PC-9 (cell line): ENCODE data around the gene CTSG. TPM values are rescaled to one million over a fixed set of nuclear protein-coding genes. Genes with fewer than 3 reads are reported as not detected.

Source experiments
- Bru-seq: library from RNA; stranded (reverse); fragments of 400-500 nt; gene quantifications from one replicate; lab custom pipeline; 2021; lab: Mats Ljungman, UMichigan
- BruChase-seq, 2 experiments: library from RNA; stranded (reverse); fragments of 400-500 nt; gene quantifications; one replicate each; lab custom pipeline; 2021; lab: Mats Ljungman, UMichigan
- BruUV-seq: library from RNA; stranded (reverse); fragments of 400-500 nt; replicated peaks from 2 replicates; lab custom pipeline; 2021; lab: Mats Ljungman, UMichigan
- CTCF ChIA-PET: fragments of 300-600 bp; sonication (Branson Sonifier 250); formaldehyde crosslinking; loops from one replicate; lab custom pipeline; 2022; ENCODE audit warnings: antibody characterized with exemption; lab: Charles Lee
- POLR2A ChIA-PET: fragments of 300-600 bp; sonication (Branson Sonifier 250); formaldehyde crosslinking; loops from one replicate; lab custom pipeline; 2022; ENCODE audit warnings: antibody characterized with exemption; ENCODE audit not compliant: unreplicated experiment; lab: Charles Lee
- DNase-seq, 2 experiments: peaks; one replicate each; pipeline versions ENCODE4 v3.0.0 to v3.0.0-alpha.2; 2015 to 2022; ENCODE audit warnings: mixed read lengths in 1 of 2
- H2AFZ ChIP-seq: fragments of 200-600 bp; sonication (generic); 2 replicates; pipeline ENCODE4 v1.8.1; 2017; ENCODE audit warnings: antibody characterized with exemption
- H3F3A ChIP-seq: fragments of 200-600 bp; sonication (generic); 2 replicates; pipeline ENCODE4 v1.8.1; 2017; ENCODE audit warnings: antibody characterized with exemption, mild to moderate bottlenecking, low read depth; ENCODE audit not compliant: insufficient read depth
- H3K27ac ChIP-seq: fragments of 200-600 bp; sonication (generic); 2 replicates; pipeline ENCODE4 v1.6.1; 2016; ENCODE audit warnings: mixed run types
- H3K27me3 ChIP-seq: fragments of 200-600 bp; sonication (generic); 2 replicates; pipeline ENCODE4 v1.6.1; 2016; ENCODE audit warnings: low read depth, mixed run types; ENCODE audit not compliant: insufficient read depth
- H3K36me3 ChIP-seq: fragments of 200-600 bp; sonication (generic); 2 replicates; pipeline ENCODE4 v1.6.1; 2016; ENCODE audit warnings: low read depth, mixed run types
- H3K4me1 ChIP-seq: fragments of 200-600 bp; sonication (generic); replicated peaks from 2 replicates; pipeline ENCODE4 v1.6.1; 2016; ENCODE audit warnings: mixed run types; ENCODE audit not compliant: insufficient read depth
- H3K4me2 ChIP-seq: fragments of 200-600 bp; sonication (generic); 2 replicates; pipeline ENCODE4 v1.6.1; 2017; ENCODE audit warnings: mixed run types
- H3K4me3 ChIP-seq: fragments of 200-600 bp; sonication (generic); 2 replicates; pipeline ENCODE4 v1.6.1; 2016; ENCODE audit warnings: mixed run types
- H3K79me2 ChIP-seq: fragments of 200-600 bp; sonication (generic); 2 replicates; pipeline ENCODE4 v1.6.1; 2017; ENCODE audit warnings: low read depth, mixed run types
- H3K9me2 ChIP-seq: fragments of 200-600 bp; sonication (generic); 2 replicates; pipeline ENCODE4 v1.8.1; 2017; ENCODE audit warnings: mild to moderate bottlenecking; ENCODE audit not compliant: insufficient read depth
- H3K9me3 ChIP-seq: fragments of 200-600 bp; sonication (generic); 2 replicates; pipeline ENCODE4 v1.8.1; 2016; ENCODE audit warnings: low read depth; ENCODE audit not compliant: insufficient read depth
- H4K20me1 ChIP-seq: fragments of 200-600 bp; sonication (generic); 2 replicates; pipeline ENCODE4 v1.8.1; 2017; ENCODE audit not compliant: insufficient read depth
- EZH2 ChIP-seq: fragments of 200-600 bp; sonication (generic); IDR thresholded peaks from 2 replicates; pipeline ENCODE4 v1.8.0; 2017; ENCODE audit warnings: antibody characterized with exemption, low read depth
- intact Hi-C: fragments of 100-400 bp; cut with micrococcal nuclease; formaldehyde crosslinking; loops from one replicate; pipeline ENCODE4 v1.10.0; 2022; ENCODE audit not compliant: unreplicated experiment
- long read RNA-seq: library from polyadenylated mRNA; stranded (forward); transcript quantifications from one replicate; pipeline ENCODE4 v2.0.0, GENCODE V29; 2022
- total RNA-seq: library from RNA; stranded (reverse); gene quantifications from 2 replicates; pipeline ENCODE4 v1.2.3, GENCODE V29; 2021
- TF ChIP-seq, protein P1 (sequence below): fragments of 200-600 bp; sonication (generic); conservative IDR thresholded peaks from 2 replicates; pipeline ENCODE4 v1.6.1; 2017; ENCODE audit warnings: mixed run types, antibody characterized with exemption, mild to moderate bottlenecking, moderate library complexity

CTSG gene, protein sequence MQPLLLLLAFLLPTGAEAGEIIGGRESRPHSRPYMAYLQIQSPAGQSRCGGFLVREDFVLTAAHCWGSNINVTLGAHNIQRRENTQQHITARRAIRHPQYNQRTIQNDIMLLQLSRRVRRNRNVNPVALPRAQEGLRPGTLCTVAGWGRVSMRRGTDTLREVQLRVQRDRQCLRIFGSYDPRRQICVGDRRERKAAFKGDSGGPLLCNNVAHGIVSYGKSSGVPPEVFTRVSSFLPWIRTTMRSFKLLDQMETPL
- total RNA-seq = not detected in 2 replicates
- not detected for Bru-seq, nascent RNA
- BruChase-seq, experiment 1, labeled RNA remaining after a 2-hour chase = not detected
- BruChase-seq, experiment 2, labeled RNA remaining after a 6-hour chase = not detected
- long read RNA-seq = 0 reads

DNA sequence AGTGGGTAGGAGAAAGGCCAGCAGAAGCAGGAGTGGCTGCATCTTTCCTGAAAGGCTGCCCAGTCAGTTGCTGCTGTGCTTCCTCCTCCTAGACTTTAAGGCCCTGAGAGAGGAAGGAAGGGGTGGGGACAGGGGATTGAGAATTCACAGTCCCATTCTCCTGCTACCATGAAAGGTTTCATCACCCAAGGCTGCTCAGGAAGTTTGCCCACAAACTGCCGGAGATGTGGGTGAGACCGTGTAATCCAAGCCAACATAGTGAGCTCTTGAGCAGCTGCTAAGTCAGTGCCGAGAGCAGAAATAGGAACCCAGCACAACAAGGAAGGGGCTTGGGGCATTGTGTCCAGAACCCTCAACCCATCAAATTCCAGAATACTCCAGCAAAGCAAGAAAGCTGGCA is at the start of gene CTSG:
Gene CTSG, minus strand, starts transcription at position 69 of the 400 bp plus-strand sequence. Its CDS starts 27 bp downstream, at position 42.
- DNase-seq = no peak
- Histone ChIP-seq H3F3A (no peaks in the 10 kb centered on the region), H3K4me2 (no peak within 1 kb of the TSS), H4K20me1 (no peaks in the 10 kb centered on the region), H3K9me3 (no peaks in the 10 kb centered on the region), H2AFZ (no peak within 1 kb of the TSS), H3K27ac (no peak within 1 kb of the TSS), H3K9me2 (no peaks in the 10 kb centered on the region), H3K79me2 (no peaks in the 10 kb centered on the region), H3K36me3 (no peaks in the 10 kb centered on the region), H3K4me1 (no peaks in the 10 kb centered on the region), H3K4me3 (no peak within 1 kb of the TSS), H3K27me3 (peaks cover 46% of the 10 kb centered on the region)
- no TSS peak for BruUV-seq
- intact Hi-C loops = no loop called here
- no peak for TF ChIP-seq EZH2
- TF ChIP-seq, protein P1, sequence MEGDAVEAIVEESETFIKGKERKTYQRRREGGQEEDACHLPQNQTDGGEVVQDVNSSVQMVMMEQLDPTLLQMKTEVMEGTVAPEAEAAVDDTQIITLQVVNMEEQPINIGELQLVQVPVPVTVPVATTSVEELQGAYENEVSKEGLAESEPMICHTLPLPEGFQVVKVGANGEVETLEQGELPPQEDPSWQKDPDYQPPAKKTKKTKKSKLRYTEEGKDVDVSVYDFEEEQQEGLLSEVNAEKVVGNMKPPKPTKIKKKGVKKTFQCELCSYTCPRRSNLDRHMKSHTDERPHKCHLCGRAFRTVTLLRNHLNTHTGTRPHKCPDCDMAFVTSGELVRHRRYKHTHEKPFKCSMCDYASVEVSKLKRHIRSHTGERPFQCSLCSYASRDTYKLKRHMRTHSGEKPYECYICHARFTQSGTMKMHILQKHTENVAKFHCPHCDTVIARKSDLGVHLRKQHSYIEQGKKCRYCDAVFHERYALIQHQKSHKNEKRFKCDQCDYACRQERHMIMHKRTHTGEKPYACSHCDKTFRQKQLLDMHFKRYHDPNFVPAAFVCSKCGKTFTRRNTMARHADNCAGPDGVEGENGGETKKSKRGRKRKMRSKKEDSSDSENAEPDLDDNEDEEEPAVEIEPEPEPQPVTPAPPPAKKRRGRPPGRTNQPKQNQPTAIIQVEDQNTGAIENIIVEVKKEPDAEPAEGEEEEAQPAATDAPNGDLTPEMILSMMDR = no peak
- ChIA-PET POLR2A (no interaction called here), CTCF (no interaction called here)

DNA sequence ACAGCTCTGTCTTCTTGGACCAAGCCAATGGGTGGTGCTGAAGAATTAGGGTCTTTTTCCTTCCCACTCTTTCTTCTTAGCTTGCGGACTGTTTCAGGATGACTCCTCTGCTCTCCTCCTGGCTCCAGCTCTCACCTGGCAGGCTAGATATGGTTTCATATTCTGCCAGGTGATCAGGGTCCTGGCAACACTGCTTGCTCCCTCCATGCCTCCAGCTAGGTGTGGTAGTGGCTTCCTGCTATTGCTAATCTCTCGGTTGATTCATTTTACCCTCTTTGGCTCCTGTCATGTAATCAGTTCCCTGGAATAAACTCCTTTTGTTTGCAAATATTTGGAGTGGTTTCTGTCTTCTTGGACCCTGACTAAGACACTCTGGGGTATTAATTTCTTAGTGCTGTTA is 37.7 kb upstream of the CTSG start:
- Histone ChIP-seq H3K27ac (no peak overlapping the region), H3K4me1 (no peaks in the 10 kb centered on the region), H3K27me3 (no peaks in the 10 kb centered on the region), H3K79me2 (no peaks in the 10 kb centered on the region), H2AFZ (no peak overlapping the region), H3K9me2 (no peaks in the 10 kb centered on the region; the same call in 1 of the 2 replicates), H3K36me3 (no peaks in the 10 kb centered on the region), H3K9me3 (no peaks in the 10 kb centered on the region), H3K4me3 (no peak overlapping the region), H3F3A (no peaks in the 10 kb centered on the region), H4K20me1 (no peaks in the 10 kb centered on the region), H3K4me2 (no peak overlapping the region)
- TF ChIP-seq EZH2 = no peak
- TF ChIP-seq, protein P1 = no peak
- CTCF ChIA-PET = no interaction called here
- BruUV-seq = no TSS peak
- POLR2A ChIA-PET = no interaction called here
- no peak for DNase-seq
- intact Hi-C loops = no loop called here

DNA sequence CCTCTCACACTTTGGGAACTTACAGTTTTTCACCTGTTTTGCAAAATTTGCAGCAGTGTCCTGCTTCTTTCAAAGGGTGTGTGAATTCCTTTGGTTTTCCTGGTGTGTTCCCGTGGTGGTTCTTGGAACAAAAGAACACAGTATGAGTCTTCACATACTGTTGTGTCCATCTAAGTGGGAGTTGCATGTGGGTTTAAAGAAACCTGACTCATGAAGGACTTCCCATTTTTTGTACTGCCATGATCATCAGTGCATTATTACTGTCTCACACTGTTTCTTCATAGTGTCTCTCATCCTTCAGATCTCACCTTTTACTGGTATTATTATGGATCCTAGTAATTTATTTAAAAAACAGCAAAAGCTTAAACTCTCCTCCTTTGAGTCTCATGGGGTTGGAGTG is 37.2 kb upstream of the CTSG start:
- H3K79me2 ChIP-seq = no peaks in the 10 kb centered on the region
- no peak overlapping the region for H3K4me3 ChIP-seq
- no peaks in the 10 kb centered on the region for H3K36me3 ChIP-seq
- H3K9me3 ChIP-seq = no peaks in the 10 kb centered on the region
- H2AFZ ChIP-seq = no peak overlapping the region
- intact Hi-C loops = no loop called here
- no peak overlapping the region for H3K27ac ChIP-seq
- no TSS peak for BruUV-seq
- POLR2A ChIA-PET = no interaction called here
- CTCF ChIA-PET = no interaction called here
- TF ChIP-seq, protein P1 = no peak
- TF ChIP-seq EZH2 = no peak
- no peaks in the 10 kb centered on the region for H3K4me1 ChIP-seq
- DNase-seq = no peak
- H3K9me2 ChIP-seq = no peaks in the 10 kb centered on the region; the same call in 1 of the 2 replicates
- no peak overlapping the region for H3K4me2 ChIP-seq
- H3F3A ChIP-seq = no peaks in the 10 kb centered on the region
- H4K20me1 ChIP-seq = no peaks in the 10 kb centered on the region
- no peaks in the 10 kb centered on the region for H3K27me3 ChIP-seq
